ENCODE data around the gene PLIN1. TPM values are rescaled to one million over a fixed set of nuclear protein-coding genes. Genes with fewer than 3 reads are reported as not detected.

Gene PLIN1
- total RNA-seq, 1 experiment from 2014 or later = 0.09 TPM

GRCh38 chr15:89625716-89626115 is 53.5 kb downstream of the PLIN1 start:
- Histone ChIP-seq H3T11ph (ENCODE audit: low read length) (no peak overlapping the region), H3K18ac (ENCODE audit: insufficient read length, low read depth, low read length) (no peak overlapping the region), H4K20me1 (ENCODE audit: control insufficient read depth, insufficient read depth, insufficient read length) (no peaks in the 10 kb centered on the region), H3K14ac (ENCODE audit: insufficient read depth, low read length) (no peak overlapping the region), H2BK15ac (ENCODE audit: low read depth, low read length) (no peak overlapping the region), H3K27me3 (ENCODE audit: insufficient read depth, low read length) (no peaks in the 10 kb centered on the region), H3K4me1 (ENCODE audit: insufficient read depth, low read length) (no peaks in the 10 kb centered on the region; the same call in 1 of the 2 replicates), H3K4me2 (ENCODE audit: insufficient read depth, insufficient read length, low read length) (no peak overlapping the region), H2BK5ac (ENCODE audit: insufficient read length, low read length) (no peak overlapping the region), H3K79me1 (ENCODE audit: insufficient read depth, low read depth, low read length, poor library complexity, severe bottlenecking) (no peaks in the 10 kb centered on the region), H4K5ac (ENCODE audit: insufficient read length, low read depth, low read length) (no peak overlapping the region), H2AFZ (ENCODE audit: low read length) (no peak overlapping the region), H3K9me3 (ENCODE audit: control insufficient read depth, low read depth, low read length) (no peaks in the 10 kb centered on the region), H4K91ac (ENCODE audit: insufficient read length, low read depth, low read length) (no peak overlapping the region), H3K23ac (ENCODE audit: insufficient read length, low read depth, low read length) (no peak overlapping the region), H3K9ac (ENCODE audit: extremely low read depth, insufficient read length, low read length) (no peak overlapping the region), H3K56ac (ENCODE audit: insufficient read length, low read depth, low read length) (no peak overlapping the region), H4K8ac (replicated peaks; ENCODE audit: insufficient read length, low read depth, low read length) (no peak overlapping the region), H2AK5ac (ENCODE audit: insufficient read length, low read length) (no peak overlapping the region), H3K23me2 (ENCODE audit: insufficient read length, low read depth, low read length, poor library complexity, severe bottlenecking) (no peaks in the 10 kb centered on the region), H2BK120ac (ENCODE audit: low read depth, low read length, poor library complexity, severe bottlenecking) (no peak overlapping the region), H3K27ac (ENCODE audit: insufficient read length, low read depth, low read length) (no peak overlapping the region), H3K4ac (ENCODE audit: low read depth, low read length) (no peak overlapping the region), H2BK20ac (ENCODE audit: low read depth, low read length, poor library complexity, severe bottlenecking) (no peak overlapping the region), H3K79me2 (ENCODE audit: insufficient read depth, low read length) (no peaks in the 10 kb centered on the region), H2BK12ac (ENCODE audit: insufficient read length, low read depth, low read length) (no peak overlapping the region)
- no peak for TF ChIP-seq CTCF (conservative IDR thresholded peaks at IDR 0.05)
- H3K9me3 Mint-ChIP-seq = no peaks in the 10 kb centered on the region
- no peaks in the 10 kb centered on the region for H3K27me3 Mint-ChIP-seq (ENCODE audit: low read depth)
- H3K36me3 Mint-ChIP-seq (ENCODE audit: insufficient read depth in 1 of 3, low read depth in 3 of 3) = peaks cover 81 to 98% (median 94%) of the 10 kb centered on the region in 3 experiments
- H3K27ac Mint-ChIP-seq = peak overlapping the region in 2 of 3 experiments; percentile 66 to 79; a peak in 3 of 7 replicates
- H3K4me3 Mint-ChIP-seq = no peak overlapping the region
- H3K4me1 Mint-ChIP-seq = peaks cover 0 to 4% of the 10 kb centered on the region in 2 experiments; a peak in 1 of 4 replicates
- no CpG with 5 or more reads among the region's 9 CpGs for WGBS (ENCODE audit: extremely low coverage, insufficient read length, low lambda C conversion rate)
- no peak for DNase-seq
